ENCODE results near the gene ACBD5.

- TF ChIP-seq, protein P1, sequence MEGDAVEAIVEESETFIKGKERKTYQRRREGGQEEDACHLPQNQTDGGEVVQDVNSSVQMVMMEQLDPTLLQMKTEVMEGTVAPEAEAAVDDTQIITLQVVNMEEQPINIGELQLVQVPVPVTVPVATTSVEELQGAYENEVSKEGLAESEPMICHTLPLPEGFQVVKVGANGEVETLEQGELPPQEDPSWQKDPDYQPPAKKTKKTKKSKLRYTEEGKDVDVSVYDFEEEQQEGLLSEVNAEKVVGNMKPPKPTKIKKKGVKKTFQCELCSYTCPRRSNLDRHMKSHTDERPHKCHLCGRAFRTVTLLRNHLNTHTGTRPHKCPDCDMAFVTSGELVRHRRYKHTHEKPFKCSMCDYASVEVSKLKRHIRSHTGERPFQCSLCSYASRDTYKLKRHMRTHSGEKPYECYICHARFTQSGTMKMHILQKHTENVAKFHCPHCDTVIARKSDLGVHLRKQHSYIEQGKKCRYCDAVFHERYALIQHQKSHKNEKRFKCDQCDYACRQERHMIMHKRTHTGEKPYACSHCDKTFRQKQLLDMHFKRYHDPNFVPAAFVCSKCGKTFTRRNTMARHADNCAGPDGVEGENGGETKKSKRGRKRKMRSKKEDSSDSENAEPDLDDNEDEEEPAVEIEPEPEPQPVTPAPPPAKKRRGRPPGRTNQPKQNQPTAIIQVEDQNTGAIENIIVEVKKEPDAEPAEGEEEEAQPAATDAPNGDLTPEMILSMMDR (IDR thresholded peaks at IDR 0.05) = no peak
- TF ChIP-seq POLR2A (IDR thresholded peaks at IDR 0.05) = no peak
Measured at GRCh38 chr10:27242473-27242950, 1.9 kb upstream of the ACBD5 start.

Measured in Peyer's patch (tissue), 4 donors.